Measurements from ENCODE around the gene AKIRIN2. TPM values are rescaled to one million over a fixed set of nuclear protein-coding genes. Genes with fewer than 3 reads are reported as not detected.
"Not testable (repeated sequence)": the region's sequence is repeated elsewhere in the genome, so short reads cannot be mapped to it uniquely, and the experiment has no call there.

Gene AKIRIN2
- total RNA-seq, 8 experiments from 2014 or later, result 11.7 to 61.0 (median 35.8) TPM

GRCh38 chr6:87708581-87709427 lies 6.8 kb upstream of the AKIRIN2 start:
- H3K4me3 ChIP-seq; in situ Hi-C loops (cut with MboI; ENCODE audit: low pct_unique_long_range_greater_than_20kb in 2 of 9, low sequenced_read_pairs in 9 of 9, unreplicated experiment in 9 of 9); ATAC-seq (replicated peaks in 6 of 8); H3K4me1 ChIP-seq (replicated peaks in 1 of 2); H3K27ac ChIP-seq: not testable (repeated sequence)
- 60 to 100% (median 94%) methylated on average over 1 to 3 of the region's 7 CpGs; no CpG with 5 or more reads in 3 of the 10 experiments for WGBS, 10 experiments

GRCh38 chr6:87706187-87706966 lies 4.3 kb upstream of the AKIRIN2 start:
- no peak for ATAC-seq (replicated peaks in 6 of 8)
- in situ Hi-C loops (cut with MboI; ENCODE audit: low pct_unique_long_range_greater_than_20kb in 2 of 9, low sequenced_read_pairs in 9 of 9, unreplicated experiment in 9 of 9), result no loop called here
- WGBS, 10 experiments, result 54 to 95% (median 79%) methylated on average over 2 to 3 of the region's 3 CpGs; no CpG with 5 or more reads in 2 of the 10 experiments
- Histone ChIP-seq H3K4me1 (replicated peaks in 1 of 2) (no peaks in the 10 kb centered on the region), H3K27ac (no peak overlapping the region), H3K4me3 (no peak overlapping the region)

- 50 to 94% (median 79%) methylated on average over 1 to 4 of the region's 4 CpGs; no CpG with 5 or more reads in 2 of the 10 experiments for WGBS, 10 experiments
- H3K4me3 ChIP-seq, result no peak overlapping the region
- H3K27ac ChIP-seq, result no peak overlapping the region
- in situ Hi-C loops (cut with MboI; ENCODE audit: low pct_unique_long_range_greater_than_20kb in 2 of 9, low sequenced_read_pairs in 9 of 9, unreplicated experiment in 9 of 9), result no loop called here
- ATAC-seq (replicated peaks in 6 of 8), result no peak
- no peaks in the 10 kb centered on the region for H3K4me1 ChIP-seq (replicated peaks in 1 of 2)
Observed at GRCh38 chr6:87705070-87705691, 3.1 kb upstream of the AKIRIN2 start.

GRCh38 chr6:87703039-87703438 lies 1.0 kb upstream of the AKIRIN2 start:
- in situ Hi-C loops (cut with MboI; ENCODE audit: low pct_unique_long_range_greater_than_20kb in 2 of 9, low sequenced_read_pairs in 9 of 9, unreplicated experiment in 9 of 9); ATAC-seq (replicated peaks in 6 of 8); H3K4me1 ChIP-seq (replicated peaks in 1 of 2): not testable (repeated sequence)
- WGBS, 10 experiments, result 62 to 100% (median 90%) methylated on average over 1 to 19 of the region's 19 CpGs; no CpG with 5 or more reads in 3 of the 10 experiments
- H3K4me3 ChIP-seq, result peak overlapping the region; percentile 60 to 86 (median 75)
- peak overlapping the region in 1 of 2 donors; percentile 37 for H3K27ac ChIP-seq

GRCh38 chr6:87702589-87702945 lies 534 bp upstream of the AKIRIN2 start:
- peak; percentile 11 to 42 (median 29) for ATAC-seq (replicated peaks in 6 of 8)
- in situ Hi-C loops (cut with MboI; ENCODE audit: low pct_unique_long_range_greater_than_20kb in 2 of 9, low sequenced_read_pairs in 9 of 9, unreplicated experiment in 9 of 9), result no loop called here
- 0 to 15% (median 0%) methylated on average over 2 to 7 of the region's 7 CpGs for WGBS, 10 experiments
- Histone ChIP-seq H3K4me1 (replicated peaks in 1 of 2) (peaks cover 0 to 5% of the 10 kb centered on the region in 2 donors), H3K4me3 (peak overlapping the region; percentile 60 to 86 (median 75)), H3K27ac (peak overlapping the region; percentile 37 to 64)

- Histone ChIP-seq H3K27ac (peak overlapping the region; percentile 87 to 94), H3K4me3 (peak overlapping the region; percentile 60 to 86 (median 75)), H3K4me1 (replicated peaks in 1 of 2) (peaks cover 6 to 12% of the 10 kb centered on the region in 2 donors)
- 0% methylated on average over 1 of the region's 36 CpGs; no CpG with 5 or more reads in 9 of the 10 experiments for WGBS, 10 experiments
- peak in 6 of 8 experiments; percentile 0 to 11 (median 5) for ATAC-seq (replicated peaks in 6 of 8)
- in situ Hi-C loops (cut with MboI; ENCODE audit: low pct_unique_long_range_greater_than_20kb in 2 of 9, low sequenced_read_pairs in 9 of 9, unreplicated experiment in 9 of 9), result no loop called here
Observed at GRCh38 chr6:87701344-87701675, 723 bp downstream of the AKIRIN2 start.

- WGBS, 10 experiments, result 0 to 3% (median 0%) methylated on average over 1 to 11 of the region's 18 CpGs; no CpG with 5 or more reads in 4 of the 10 experiments
- ATAC-seq (replicated peaks in 6 of 8), result peak in 7 of 8 experiments; percentile 1 to 30 (median 4)
- Histone ChIP-seq H3K4me1 (replicated peaks in 1 of 2) (peaks cover 12 to 18% of the 10 kb centered on the region in 2 donors), H3K27ac (peak overlapping the region; percentile 87 to 94), H3K4me3 (peak overlapping the region; percentile 60 to 86 (median 75))
- in situ Hi-C loops (cut with MboI; ENCODE audit: low pct_unique_long_range_greater_than_20kb in 2 of 9, low sequenced_read_pairs in 9 of 9, unreplicated experiment in 9 of 9), result no loop called here
Observed at GRCh38 chr6:87700397-87701343, 1.4 kb downstream of the AKIRIN2 start.

- in situ Hi-C loops (cut with MboI; ENCODE audit: low pct_unique_long_range_greater_than_20kb in 2 of 9, low sequenced_read_pairs in 9 of 9, unreplicated experiment in 9 of 9), result no loop called here
- H3K27ac ChIP-seq, result no peak overlapping the region
Observed at GRCh38 chr6:87699576-87699975, 2.5 kb downstream of the AKIRIN2 start.

GRCh38 chr6:87698547-87699006 lies 3.5 kb downstream of the AKIRIN2 start:
- 0 to 51% (median 2%) methylated on average over 1 to 2 of the region's 2 CpGs; no CpG with 5 or more reads in 2 of the 10 experiments for WGBS, 10 experiments
- in situ Hi-C loops (cut with MboI; ENCODE audit: low pct_unique_long_range_greater_than_20kb in 2 of 9, low sequenced_read_pairs in 9 of 9, unreplicated experiment in 9 of 9), result no loop called here
- Histone ChIP-seq H3K27ac (no peak overlapping the region), H3K4me1 (replicated peaks in 1 of 2) (peaks cover 25 to 37% of the 10 kb centered on the region in 2 donors), H3K4me3 (peak overlapping the region; percentile 60 to 86 (median 75))
- ATAC-seq (replicated peaks in 6 of 8), result no peak

More at GRCh38 chr6:87699576-87699975, 2.5 kb downstream of the AKIRIN2 start:
- Histone ChIP-seq H3K4me3 (peak overlapping the region; percentile 60 to 86 (median 75)), H3K4me1 (replicated peaks in 1 of 2) (peaks cover 18 to 29% of the 10 kb centered on the region in 2 donors)
- 0 to 11% (median 1%) methylated on average over 3 to 4 of the region's 4 CpGs for WGBS, 10 experiments
- ATAC-seq (replicated peaks in 6 of 8), result no peak

GRCh38 chr6:87697581-87698546 lies 4.2 kb downstream of the AKIRIN2 start:
- in situ Hi-C loops (cut with MboI; ENCODE audit: low pct_unique_long_range_greater_than_20kb in 2 of 9, low sequenced_read_pairs in 9 of 9, unreplicated experiment in 9 of 9), result no loop called here

GRCh38 chr6:87696817-87697216 lies 5.2 kb downstream of the AKIRIN2 start:
- WGBS, 10 experiments, result 81 to 100% (median 98%) methylated on average over 1 to 10 of the region's 12 CpGs; no CpG with 5 or more reads in 5 of the 10 experiments
- H3K4me1 ChIP-seq (replicated peaks in 1 of 2), result peaks cover 35 to 44% of the 10 kb centered on the region in 2 donors
- H3K27ac ChIP-seq; ATAC-seq (replicated peaks in 6 of 8); in situ Hi-C loops (cut with MboI; ENCODE audit: low pct_unique_long_range_greater_than_20kb in 2 of 9, low sequenced_read_pairs in 9 of 9, unreplicated experiment in 9 of 9); H3K4me3 ChIP-seq: not testable (repeated sequence)

More at GRCh38 chr6:87697581-87698546, 4.2 kb downstream of the AKIRIN2 start:
- Histone ChIP-seq H3K4me1 (replicated peaks in 1 of 2) (peaks cover 29 to 42% of the 10 kb centered on the region in 2 donors), H3K4me3 (peak overlapping the region; percentile 60 to 86 (median 75)), H3K27ac (peak overlapping the region; percentile 16)
- 0 to 35% (median 21%) methylated on average over 2 to 8 of the region's 8 CpGs for WGBS, 10 experiments
- ATAC-seq (replicated peaks in 6 of 8), result peak in 4 of 8 experiments; percentile 3 to 6 (median 4)

Data from motor neuron (in vitro differentiated cells).